ENCODE data around the gene RAPGEF4. TPM values are rescaled to one million over a fixed set of nuclear protein-coding genes. Genes with fewer than 3 reads are reported as not detected.

RAPGEF4 gene
- total and polyA plus RNA-seq, 2 of the 4 experiments (the other 2 are of a cell fraction) = 1.7 to 3.2 TPM

GRCh38 chr2:172856606-172857005, 121.0 kb downstream of the RAPGEF4 start:
- TF ChIP-seq USF2 (IDR thresholded peaks at IDR 0.05; ENCODE audit: low read depth, low read length) (no peak), SMC3 (IDR thresholded peaks at IDR 0.05; ENCODE audit: low read depth, low read length) (no peak), ELK1 (IDR thresholded peaks at IDR 0.05; ENCODE audit: borderline replicate concordance, low read depth, low read length) (no peak), MXI1 (IDR thresholded peaks at IDR 0.05; ENCODE audit: borderline replicate concordance, low read depth, low read length) (no peak), FOS (IDR thresholded peaks at IDR 0.05; ENCODE audit: low read depth, low read length) (no peak), NFE2L2 (IDR thresholded peaks at IDR 0.05; ENCODE audit: low read depth, low read length) (no peak), MAZ (IDR thresholded peaks at IDR 0.05; ENCODE audit: borderline replicate concordance, low read depth, low read length) (no peak), RCOR1 (IDR thresholded peaks at IDR 0.05; ENCODE audit: insufficient replicate concordance, low read length) (no peak), MAFK (IDR thresholded peaks at IDR 0.05; ENCODE audit: low read depth, low read length) (no peak), POLR2A (IDR thresholded peaks at IDR 0.05; ENCODE audit: low read depth, low read length) (no peak), CEBPB (IDR thresholded peaks at IDR 0.05; ENCODE audit: low read depth, low read length) (no peak), RAD21 (IDR thresholded peaks at IDR 0.05; ENCODE audit: low read length) (no peak), CTCF (conservative IDR thresholded peaks at IDR 0.05; ENCODE audit: low read depth, low read length) (no peak), BHLHE40 (IDR thresholded peaks at IDR 0.05; ENCODE audit: low read depth, low read length) (no peak), RFX5 (IDR thresholded peaks at IDR 0.05; ENCODE audit: low read depth, low read length) (no peak), CHD1 (IDR thresholded peaks at IDR 0.05; ENCODE audit: low read depth, low read length) (no peak)
- no peak overlapping the region for H4K8ac ChIP-seq (ENCODE audit: low read depth in 2 of 2, low read length in 2 of 2)
- H2AK5ac ChIP-seq (ENCODE audit: low read depth, low read length) = no peak overlapping the region
- H3K27ac ChIP-seq (ENCODE audit: insufficient read depth, low read length) = no peak overlapping the region
- dilution Hi-C loops (cut with HindIII; ENCODE audit: low sequenced_read_pairs, unreplicated experiment) = no loop called here
- BruUV-seq (replicated peaks) = no TSS peak
- CTCF ChIA-PET = no interaction called here
- no peak overlapping the region for H3K9ac ChIP-seq (ENCODE audit: low read depth, low read length)
- no peaks in the 10 kb centered on the region for H3K9me3 ChIP-seq (ENCODE audit: control insufficient read depth, insufficient read depth, low read length)
- H4K20me1 ChIP-seq (ENCODE audit: insufficient read depth, low read length) = no peaks in the 10 kb centered on the region
- H3K56ac ChIP-seq (ENCODE audit: extremely low read depth, insufficient read depth, low read length) = no peak overlapping the region
- H3K9me1 ChIP-seq (ENCODE audit: insufficient read depth, low read length) = no peaks in the 10 kb centered on the region
- in situ Hi-C loops (cut with MboI; ENCODE audit: low sequenced_read_pairs) = no loop called here
- DNase-seq (no peak), ATAC-seq (ENCODE audit: low read depth) (no peak)
- H3K27me3 ChIP-seq (ENCODE audit: control insufficient read depth, insufficient read depth, low read length) = no peaks in the 10 kb centered on the region
- H3K4me3 ChIP-seq (ENCODE audit: insufficient read depth, low read depth, low read length) = no peak overlapping the region
- H2BK5ac ChIP-seq (ENCODE audit: low read depth, low read length, poor library complexity, severe bottlenecking) = no peak overlapping the region
- H3K23ac ChIP-seq (ENCODE audit: low read depth, low read length) = no peak overlapping the region
- H2AK9ac ChIP-seq (replicated peaks; ENCODE audit: low read depth, low read length, poor library complexity) = no peak overlapping the region
- no CpG with 5 or more reads among the region's 2 CpGs for WGBS, 2 experiments (ENCODE audit: extremely low coverage in 2 of 2, insufficient read length in 1 of 2)
- no peak overlapping the region for H3K14ac ChIP-seq (replicated peaks; ENCODE audit: low read depth, low read length)
- no peaks in the 10 kb centered on the region for H3K36me3 ChIP-seq (ENCODE audit: control insufficient read depth, insufficient read depth, low read length)
- no peak overlapping the region for H2BK120ac ChIP-seq (ENCODE audit: low read depth, low read length)
- H3K4me1 ChIP-seq (ENCODE audit: control insufficient read depth, insufficient read depth, low read length) = peaks cover 10% of the 10 kb centered on the region
- H2BK15ac ChIP-seq (ENCODE audit: low read depth, low read length) = no peak overlapping the region
- no peak overlapping the region for H3K18ac ChIP-seq (ENCODE audit: low read depth, low read length)
- POLR2A ChIA-PET (ENCODE audit: unreplicated experiment) = no interaction called here
- H3K4me2 ChIP-seq (ENCODE audit: low read depth, low read length) = no peak overlapping the region
- intact Hi-C loops (cut with micrococcal nuclease) = no loop called here
- H2BK20ac ChIP-seq (ENCODE audit: low read depth, low read length) = no peak overlapping the region
- H4K91ac ChIP-seq (ENCODE audit: insufficient read depth, low read depth, low read length) = no peak overlapping the region
- no peaks in the 10 kb centered on the region for H3K79me1 ChIP-seq (ENCODE audit: low read depth in 1 of 2, low read length in 2 of 2)
- no peak overlapping the region for H4K5ac ChIP-seq (ENCODE audit: low read depth, low read length)
- no peak overlapping the region for H2AFZ ChIP-seq (replicated peaks; ENCODE audit: low read length, poor library complexity)
- no peak overlapping the region for H3K4ac ChIP-seq (ENCODE audit: low read depth, low read length)

All from IMR-90 (cell line).